SHP77 treated with DMSO at 0.1 percent for 48 hours (cell line): ENCODE measurements around the gene MYDGF.
"Not testable (repeated sequence)": the region's sequence is repeated elsewhere in the genome, so short reads cannot be mapped to it uniquely, and the experiment has no call there.

ENCODE experiments used
- DNase-seq: peaks from one replicate; lab custom pipeline; 2025; lab: John Stamatoyannopoulos, UW

The MYDGF gene

DNA sequence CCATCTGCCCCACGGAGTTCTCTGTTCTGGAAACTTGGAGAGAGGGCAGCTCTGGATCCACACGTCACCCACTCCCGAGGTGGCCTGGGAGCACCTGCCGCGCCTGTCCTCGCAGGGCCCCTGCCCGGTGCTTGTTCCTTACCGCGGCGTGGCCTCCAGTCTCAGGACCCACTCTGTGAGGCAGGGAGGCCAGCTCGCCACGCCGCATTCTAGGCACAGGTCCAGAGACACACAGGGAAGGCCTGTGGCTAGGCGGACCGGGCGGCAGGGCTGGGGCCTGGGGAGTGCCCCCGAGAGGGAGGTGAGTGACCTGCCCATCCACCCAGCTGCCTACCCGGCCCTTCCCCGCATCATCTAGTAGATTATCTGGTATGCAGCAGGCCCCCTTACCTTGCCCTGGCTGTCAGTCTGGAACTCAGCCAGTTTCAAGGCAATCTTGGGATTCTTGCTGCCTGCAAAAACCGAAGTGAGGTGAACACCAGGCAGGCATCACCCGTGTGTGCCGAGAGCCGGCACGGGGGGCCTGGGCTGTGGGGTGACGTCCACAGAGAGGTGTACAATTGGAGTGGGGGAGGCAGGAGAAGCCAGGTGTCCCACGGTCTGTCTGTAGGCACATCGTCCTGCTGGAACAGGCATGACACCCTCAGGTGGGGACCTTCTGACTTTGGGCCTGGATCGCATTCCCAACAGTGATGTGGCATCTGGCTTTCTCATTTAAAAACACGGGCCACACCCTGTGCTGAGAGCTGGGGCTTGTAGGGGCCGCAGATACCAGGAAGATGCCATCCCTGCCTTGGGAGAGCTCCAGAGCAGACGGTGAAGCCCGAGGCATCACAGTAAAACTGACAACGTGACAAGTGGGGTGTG is 29.9 kb upstream of the MYDGF start:
- no peak for DNase-seq

GRCh38 chr19:4697304-4697703 is 27.2 kb upstream of the MYDGF start:
- DNase-seq: no peak

DNA sequence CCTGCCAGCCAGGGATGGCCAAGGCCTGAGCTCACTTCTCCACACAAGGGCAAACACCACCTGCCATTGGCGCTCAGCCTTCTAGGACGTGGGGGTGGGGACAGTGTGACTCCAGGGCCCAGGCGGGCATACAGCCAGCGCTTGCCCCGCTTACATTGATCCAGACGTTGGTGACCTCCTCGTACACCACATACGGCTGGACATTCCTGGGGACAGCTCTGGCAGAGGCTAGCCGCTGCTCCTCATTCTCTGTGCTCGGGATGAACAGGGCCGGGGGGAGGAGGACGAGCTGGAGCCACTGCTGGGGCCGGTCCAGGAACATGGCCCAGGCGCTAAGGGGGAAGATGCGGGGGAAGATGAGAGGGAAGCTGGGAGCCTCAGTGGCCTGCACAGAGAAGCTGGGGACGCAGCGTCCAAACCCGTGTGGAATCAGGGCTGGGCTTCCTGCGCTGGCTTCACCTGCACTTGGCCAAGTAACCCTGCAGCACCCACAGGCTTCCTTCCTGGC is 25.1 kb upstream of the MYDGF start:
- DNase-seq: no peak

GRCh38 chr19:4694211-4694987 is 24.3 kb upstream of the MYDGF start:
- DNase-seq: no peak

DNA sequence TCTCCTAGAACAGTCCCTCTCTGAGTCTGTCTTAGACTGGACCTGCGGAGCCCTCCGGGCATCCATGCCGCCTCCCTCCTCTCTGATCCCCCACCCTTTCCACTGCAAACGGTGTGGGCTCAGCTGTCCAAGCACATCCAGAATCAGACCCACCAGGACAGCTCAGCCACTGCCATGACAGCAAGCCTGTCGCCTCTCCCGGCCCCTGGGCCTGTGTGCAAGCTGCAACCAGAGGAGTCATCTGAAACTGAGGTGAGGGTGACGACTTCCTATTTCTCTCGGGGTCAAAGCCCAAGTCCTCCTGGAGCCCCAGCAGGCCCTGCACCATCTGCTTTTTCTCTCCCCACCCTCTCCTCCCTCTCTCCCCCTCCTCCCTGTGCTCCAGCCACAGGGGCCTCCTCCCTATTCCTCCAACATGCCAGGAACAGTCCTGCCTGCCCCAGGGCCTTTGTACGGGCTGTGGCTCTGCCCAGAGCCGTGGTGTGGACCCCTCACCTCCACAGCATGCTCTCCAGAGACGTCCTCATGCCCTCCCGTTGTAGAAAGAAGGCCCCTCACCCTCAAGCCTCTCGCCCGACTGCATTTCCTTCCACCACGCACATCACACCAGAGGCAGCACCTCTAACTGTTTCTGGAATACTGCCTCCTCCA is 23.5 kb upstream of the MYDGF start:
- DNase-seq: no peak

- DNase-seq: no peak
Observed at GRCh38 chr19:4693078-4693350, 22.9 kb upstream of the MYDGF start.

DNA sequence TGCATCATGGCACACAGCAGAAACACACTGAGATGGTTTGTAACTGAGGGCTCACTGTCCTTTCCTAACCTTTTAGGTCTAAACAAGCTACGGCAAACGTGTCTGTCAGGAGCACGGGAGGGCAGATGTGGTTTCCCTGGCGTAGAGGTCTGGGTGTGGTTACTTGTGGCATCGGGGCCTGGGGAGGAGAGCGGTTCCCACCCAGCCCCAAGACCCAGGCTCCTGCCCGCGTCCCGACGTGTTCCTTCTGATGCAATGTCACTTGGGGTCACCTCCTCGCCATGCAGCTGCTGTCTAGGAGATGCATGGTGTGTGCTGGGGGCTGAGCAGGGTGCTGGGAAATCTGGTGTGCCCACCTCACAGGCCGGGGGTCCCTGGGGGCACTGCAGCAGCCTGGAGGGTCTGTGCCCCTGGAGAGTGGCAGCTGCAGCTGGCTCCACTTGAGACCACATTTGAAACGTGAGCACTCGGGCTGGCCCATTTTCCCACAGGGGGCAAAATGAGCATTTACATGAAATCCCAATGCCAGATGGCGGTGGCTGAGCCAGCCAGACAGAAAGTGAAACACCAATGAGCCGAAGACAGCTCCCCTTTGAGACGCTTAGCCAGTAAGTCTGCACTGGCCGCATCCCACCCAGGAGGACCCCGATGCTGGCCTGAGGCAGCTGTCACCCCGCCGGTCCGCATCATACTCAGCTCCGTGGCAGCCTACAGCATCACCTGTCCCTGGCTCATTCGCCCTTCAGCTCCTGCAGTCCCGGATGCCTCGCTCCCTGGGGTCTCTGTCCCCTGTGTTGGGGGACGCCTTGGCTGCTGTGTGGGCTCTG is 22.3 kb upstream of the MYDGF start:
- DNase-seq: no peak

DNA sequence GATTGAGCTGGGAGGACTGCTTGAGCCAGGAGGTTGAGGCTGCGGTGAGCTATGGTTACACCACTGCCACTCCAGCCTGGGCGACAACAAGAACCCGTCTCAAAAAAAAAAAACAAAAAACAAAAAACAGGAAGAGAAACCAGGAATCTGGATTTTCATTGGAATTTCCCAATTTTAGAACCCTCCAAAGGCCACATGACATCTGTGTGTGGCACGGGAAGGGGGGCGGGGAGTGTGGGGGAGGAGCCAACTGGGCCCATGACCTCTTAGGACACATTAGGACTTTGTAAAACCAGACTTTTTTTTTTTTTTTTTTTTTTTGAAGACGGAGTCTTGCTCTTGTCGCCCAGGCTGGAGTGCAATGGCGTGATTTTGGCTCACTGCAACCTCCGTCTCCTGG is 21.2 kb upstream of the MYDGF start:
- DNase-seq: no peak

GRCh38 chr19:4690361-4690760 is 20.2 kb upstream of the MYDGF start:
- DNase-seq: no peak

DNA sequence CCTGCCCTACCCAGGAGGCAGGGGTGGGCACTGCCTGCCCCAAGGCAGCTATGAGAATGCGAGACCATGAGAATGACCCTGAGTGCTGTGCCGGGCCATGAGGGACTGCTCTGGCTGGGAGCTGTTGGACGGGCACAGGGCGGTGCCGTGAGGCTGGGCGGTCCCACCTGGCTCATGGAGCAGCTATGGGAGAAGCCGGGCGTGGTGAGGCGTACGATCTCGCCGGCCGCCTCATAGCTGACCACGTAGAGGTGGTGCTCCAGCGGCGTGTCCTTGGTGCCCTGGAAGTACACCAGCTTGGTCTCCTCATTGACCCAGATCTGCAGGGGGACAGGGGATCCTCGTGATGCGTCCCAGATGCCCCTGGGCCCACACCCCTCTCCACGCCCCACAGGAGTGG is 19.3 kb upstream of the MYDGF start:
- DNase-seq: no peak

GRCh38 chr19:4688587-4688986 is 18.4 kb upstream of the MYDGF start:
- no peak for DNase-seq

GRCh38 chr19:4687396-4687795 is 17.3 kb upstream of the MYDGF start:
- no peak for DNase-seq

GRCh38 chr19:4686700-4687099 is 16.6 kb upstream of the MYDGF start:
- no peak for DNase-seq

DNA sequence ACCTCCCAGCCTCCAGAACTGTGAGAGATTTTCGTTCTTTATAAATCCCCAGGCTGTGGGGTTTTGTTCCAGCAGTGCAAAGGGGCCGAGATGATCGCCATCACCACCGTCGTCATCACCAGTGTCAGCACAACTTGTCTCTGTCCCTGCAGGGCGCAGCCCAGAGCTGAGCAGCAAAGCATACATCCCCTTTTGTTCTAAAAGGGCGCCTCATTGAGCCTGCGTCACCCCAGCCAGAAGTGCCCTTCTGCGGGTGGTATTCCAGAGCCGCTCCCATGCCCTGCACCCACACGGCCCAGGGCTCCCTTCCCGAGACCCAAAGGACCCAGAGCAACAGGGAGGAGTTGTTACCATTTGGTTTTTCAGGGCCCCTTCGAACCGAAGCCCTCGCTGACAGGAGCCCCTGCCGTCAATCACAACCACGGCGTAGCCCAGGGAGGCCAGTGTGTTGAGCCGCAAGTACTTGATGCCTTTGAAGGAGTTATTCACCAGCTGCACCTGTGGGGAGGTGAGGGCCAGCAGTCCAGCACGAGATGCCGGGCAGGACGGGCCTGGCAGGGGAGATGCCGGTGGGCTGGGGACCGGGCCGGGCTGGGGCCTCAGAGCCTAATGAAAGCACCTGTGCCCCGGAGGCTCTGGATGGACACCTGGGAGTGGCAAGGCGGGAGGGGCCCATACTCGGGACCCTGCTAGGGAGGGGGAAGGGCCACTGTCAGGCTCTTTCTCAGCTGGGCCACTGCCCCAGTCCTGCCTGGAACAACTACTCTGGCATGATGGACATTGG is 14.4 kb upstream of the MYDGF start:
- DNase-seq: no peak

GRCh38 chr19:4682417-4683200 is 12.5 kb upstream of the MYDGF start:
- no peak for DNase-seq

DNA sequence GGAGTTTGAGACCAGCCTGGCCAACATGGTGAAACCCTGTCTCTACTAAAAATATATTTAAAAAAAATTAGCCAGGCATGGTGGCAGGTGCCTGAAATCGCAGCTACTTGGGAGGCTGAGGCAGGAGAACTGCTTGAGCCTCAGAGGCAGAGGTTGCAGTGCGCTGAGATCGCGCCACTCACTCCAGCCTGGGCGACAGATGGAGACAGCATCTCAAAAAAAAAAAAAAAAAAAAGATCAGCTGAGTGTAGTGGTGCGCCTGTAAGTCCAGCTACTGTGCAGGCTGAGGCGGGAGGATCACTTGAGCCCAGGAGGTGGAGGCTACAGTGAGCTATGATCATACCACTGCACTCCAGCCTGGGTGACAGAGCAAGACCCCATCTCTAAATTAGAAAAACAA is 9.9 kb upstream of the MYDGF start:
- DNase-seq: not testable (repeated sequence)

DNA sequence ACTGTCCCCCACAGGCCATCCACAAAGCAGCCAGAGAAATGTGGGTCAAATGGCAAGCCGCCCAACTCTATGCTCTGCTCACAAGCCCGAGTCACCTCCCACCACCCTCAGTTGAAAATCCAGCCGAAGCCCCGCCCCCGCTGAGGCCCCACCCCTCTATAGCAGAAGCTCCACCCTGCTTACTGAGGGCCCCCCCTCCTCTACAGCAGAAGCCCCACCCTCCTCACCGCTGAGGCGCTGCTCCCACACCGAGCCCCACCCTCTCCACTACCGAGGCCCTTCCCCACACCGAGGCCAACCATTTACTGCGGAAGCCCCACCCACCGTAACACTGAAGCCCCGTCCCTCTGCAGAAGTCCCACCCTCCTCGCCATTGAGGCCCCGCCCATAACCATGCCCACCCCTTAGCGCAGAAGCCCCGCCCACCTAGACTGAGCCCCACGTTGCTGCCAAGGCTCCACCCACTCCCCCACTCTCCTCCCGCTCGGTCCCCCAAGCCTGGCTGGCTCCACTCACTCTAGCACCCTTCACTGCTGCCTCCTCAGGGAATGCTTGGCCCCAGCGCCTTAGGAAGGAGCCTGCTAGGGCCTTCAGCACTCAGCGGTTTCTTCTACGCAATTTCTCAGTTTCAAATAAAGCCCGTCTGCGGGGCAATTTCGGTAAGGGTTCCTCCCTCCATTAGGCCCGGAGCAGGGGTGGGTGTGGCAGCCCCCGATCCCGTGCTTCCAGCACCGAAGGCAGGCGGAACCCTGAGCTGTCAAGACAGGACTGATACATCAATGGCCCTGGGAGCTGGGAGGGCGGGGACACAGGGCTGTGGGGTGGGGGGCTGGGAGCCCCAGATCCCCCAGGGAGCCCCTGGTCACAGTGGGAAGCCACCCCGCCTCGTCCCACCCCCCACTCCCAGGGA is 9.0 kb upstream of the MYDGF start:
- DNase-seq: no peak

- no peak for DNase-seq
Observed at GRCh38 chr19:4676955-4677731, 7.0 kb upstream of the MYDGF start.

- no peak for DNase-seq
Observed at GRCh38 chr19:4675346-4675745, 5.2 kb upstream of the MYDGF start.
